Left renal cortex interstitium (tissue), 4 donors: ENCODE results near the gene WAPL. TPM values are rescaled to one million over a fixed set of nuclear protein-coding genes. Genes with fewer than 3 reads are reported as not detected.

Experiments used
- DNase-seq, 4 donors: peaks; one replicate each; pipeline ENCODE4 v3.0.0-alpha.2; 2013; ENCODE audit warnings: low read depth in 4 of 4, low spot score in 2 of 4, missing footprints in 1 of 4
- polyA plus RNA-seq, 4 donors: library from polyadenylated mRNA; unstranded; fragments of 120-200 nt; gene quantifications; one replicate each; pipeline ENCODE4 v1.2.1, GENCODE V29; 2013; ENCODE audit not compliant: insufficient read length in 4 of 4

Gene WAPL
- polyA plus RNA-seq, 4 donors, result 43.3 to 51.8 (median 46.9) TPM

- no peak for DNase-seq
Measured at GRCh38 chr10:86480571-86480970, 41.0 kb downstream of the WAPL start.

- DNase-seq, result no peak
Measured at GRCh38 chr10:86472061-86472460, 49.5 kb downstream of the WAPL start.

- DNase-seq, result no peak
Measured at GRCh38 chr10:86461963-86462804, 59.4 kb downstream of the WAPL start.

- no peak for DNase-seq
Measured at GRCh38 chr10:86451604-86451960, 70.0 kb downstream of the WAPL start.

- no peak for DNase-seq
Measured at GRCh38 chr10:86450806-86451603, 70.6 kb downstream of the WAPL start.

GRCh38 chr10:86449926-86450558, 71.5 kb downstream of the WAPL start:
- no peak for DNase-seq

- DNase-seq, result no peak
Measured at GRCh38 chr10:86447432-86447831, 74.2 kb downstream of the WAPL start.

- no peak for DNase-seq
Measured at GRCh38 chr10:86446987-86447386, 74.6 kb downstream of the WAPL start.

GRCh38 chr10:86446440-86446839, 75.2 kb downstream of the WAPL start:
- DNase-seq, result no peak

- DNase-seq, result no peak
Measured at GRCh38 chr10:86443936-86444335, 77.7 kb downstream of the WAPL start.

GRCh38 chr10:86443069-86443468, 78.5 kb downstream of the WAPL start:
- DNase-seq, result no peak

GRCh38 chr10:86440874-86441843, 80.4 kb downstream of the WAPL start:
- no peak for DNase-seq

GRCh38 chr10:86439544-86439943, 82.0 kb downstream of the WAPL start:
- DNase-seq, result peak in 3 of 4 donors; percentile 7 to 34 (median 13)

GRCh38 chr10:86438091-86438749, 83.4 kb downstream of the WAPL start:
- DNase-seq, result no peak

- no peak for DNase-seq
Measured at GRCh38 chr10:86437447-86437846, 84.1 kb downstream of the WAPL start.

GRCh38 chr10:86436963-86437362, 84.6 kb downstream of the WAPL start:
- no peak for DNase-seq

GRCh38 chr10:86434656-86435055, 86.9 kb downstream of the WAPL start:
- DNase-seq, result no peak

- DNase-seq, result no peak
Measured at GRCh38 chr10:86423739-86424138, 97.9 kb downstream of the WAPL start.

- DNase-seq, result no peak
Measured at GRCh38 chr10:86419101-86419500, 102.5 kb downstream of the WAPL start.

- DNase-seq, result no peak
Measured at GRCh38 chr10:86415583-86415982, 106.0 kb downstream of the WAPL start.
